Endothelial cell (in vitro differentiated cells): Measurements from ENCODE around the gene DHX35. TPM values are rescaled to one million over a fixed set of nuclear protein-coding genes. Genes with fewer than 3 reads are reported as not detected.

Experiments
- DNase-seq: peaks from one replicate; pipeline ENCODE4 v3.0.0; 2021; ENCODE audit warnings: low spot score
- H3K27ac Mint-ChIP-seq: one replicate; pipeline ENCODE4 v1.8.0; 2021; ENCODE audit warnings: mixed read lengths, inconsistent platforms; ENCODE audit not compliant: unreplicated experiment
- H3K27me3 Mint-ChIP-seq: one replicate; pipeline ENCODE4 v1.8.0; 2021; ENCODE audit warnings: mild to moderate bottlenecking, moderate library complexity, mixed read lengths, inconsistent platforms; ENCODE audit not compliant: unreplicated experiment
- H3K36me3 Mint-ChIP-seq: one replicate; pipeline ENCODE4 v1.8.0; 2021; ENCODE audit warnings: mild to moderate bottlenecking, low read depth, mixed read lengths, inconsistent platforms; ENCODE audit not compliant: unreplicated experiment
- H3K4me1 Mint-ChIP-seq: one replicate; pipeline ENCODE4 v1.8.0; 2021; ENCODE audit warnings: mild to moderate bottlenecking, mixed read lengths, inconsistent platforms; ENCODE audit not compliant: unreplicated experiment
- H3K4me3 Mint-ChIP-seq: one replicate; pipeline ENCODE4 v1.8.0; 2021; ENCODE audit warnings: mild to moderate bottlenecking, mixed read lengths, inconsistent platforms; ENCODE audit not compliant: unreplicated experiment
- H3K9me3 Mint-ChIP-seq: one replicate; pipeline ENCODE4 v1.8.0; 2021; ENCODE audit warnings: mixed read lengths, inconsistent platforms; ENCODE audit not compliant: unreplicated experiment
- total RNA-seq: library from RNA; stranded (reverse); fragmentation: NEBNext Ultra II Directional; extraction: Animal tissue kit (Norgen Biotek cat#: 25700); gene quantifications from one replicate; pipeline ENCODE4 v1.2.1, GENCODE V29; 2021; ENCODE audit not compliant: unreplicated experiment
- TF ChIP-seq, protein P1 (sequence below): fragments of 200-600 bp; sonication (generic); IDR thresholded peaks from one replicate; pipeline ENCODE4 v1.5.0; 2021; ENCODE audit warnings: antibody characterized with exemption; ENCODE audit not compliant: unreplicated experiment

The DHX35 gene
- total RNA-seq, 1 donor from 2014 or later = 10.5 TPM

DNA sequence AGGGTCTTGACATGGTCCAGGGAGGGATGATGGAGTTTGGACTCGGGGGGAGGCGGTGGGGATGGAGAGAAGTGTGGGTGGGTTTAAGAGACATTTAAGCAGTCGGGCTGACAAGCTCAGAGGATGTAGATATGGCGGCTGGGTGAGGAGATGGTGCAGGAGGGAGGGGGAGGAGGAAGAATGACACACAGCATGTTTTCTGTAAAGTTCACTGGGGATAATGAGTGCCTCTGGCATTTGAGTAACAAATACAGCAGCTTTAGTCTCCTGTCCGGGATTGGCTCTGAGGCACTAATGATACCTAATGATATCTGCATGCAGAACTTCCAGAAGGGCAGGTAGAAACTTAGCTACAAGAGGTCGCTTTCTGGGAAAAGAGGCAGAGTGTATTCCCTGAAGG is 107.8 kb downstream of the DHX35 start:
- no peak overlapping the region for H3K27ac Mint-ChIP-seq
- H3K9me3 Mint-ChIP-seq = no peaks in the 10 kb centered on the region
- no peak overlapping the region for H3K4me3 Mint-ChIP-seq
- H3K4me1 Mint-ChIP-seq = no peaks in the 10 kb centered on the region
- H3K27me3 Mint-ChIP-seq = peaks cover 4% of the 10 kb centered on the region
- TF ChIP-seq, protein P1, sequence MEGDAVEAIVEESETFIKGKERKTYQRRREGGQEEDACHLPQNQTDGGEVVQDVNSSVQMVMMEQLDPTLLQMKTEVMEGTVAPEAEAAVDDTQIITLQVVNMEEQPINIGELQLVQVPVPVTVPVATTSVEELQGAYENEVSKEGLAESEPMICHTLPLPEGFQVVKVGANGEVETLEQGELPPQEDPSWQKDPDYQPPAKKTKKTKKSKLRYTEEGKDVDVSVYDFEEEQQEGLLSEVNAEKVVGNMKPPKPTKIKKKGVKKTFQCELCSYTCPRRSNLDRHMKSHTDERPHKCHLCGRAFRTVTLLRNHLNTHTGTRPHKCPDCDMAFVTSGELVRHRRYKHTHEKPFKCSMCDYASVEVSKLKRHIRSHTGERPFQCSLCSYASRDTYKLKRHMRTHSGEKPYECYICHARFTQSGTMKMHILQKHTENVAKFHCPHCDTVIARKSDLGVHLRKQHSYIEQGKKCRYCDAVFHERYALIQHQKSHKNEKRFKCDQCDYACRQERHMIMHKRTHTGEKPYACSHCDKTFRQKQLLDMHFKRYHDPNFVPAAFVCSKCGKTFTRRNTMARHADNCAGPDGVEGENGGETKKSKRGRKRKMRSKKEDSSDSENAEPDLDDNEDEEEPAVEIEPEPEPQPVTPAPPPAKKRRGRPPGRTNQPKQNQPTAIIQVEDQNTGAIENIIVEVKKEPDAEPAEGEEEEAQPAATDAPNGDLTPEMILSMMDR = no peak
- H3K36me3 Mint-ChIP-seq = no peaks in the 10 kb centered on the region
- no peak for DNase-seq

DNA sequence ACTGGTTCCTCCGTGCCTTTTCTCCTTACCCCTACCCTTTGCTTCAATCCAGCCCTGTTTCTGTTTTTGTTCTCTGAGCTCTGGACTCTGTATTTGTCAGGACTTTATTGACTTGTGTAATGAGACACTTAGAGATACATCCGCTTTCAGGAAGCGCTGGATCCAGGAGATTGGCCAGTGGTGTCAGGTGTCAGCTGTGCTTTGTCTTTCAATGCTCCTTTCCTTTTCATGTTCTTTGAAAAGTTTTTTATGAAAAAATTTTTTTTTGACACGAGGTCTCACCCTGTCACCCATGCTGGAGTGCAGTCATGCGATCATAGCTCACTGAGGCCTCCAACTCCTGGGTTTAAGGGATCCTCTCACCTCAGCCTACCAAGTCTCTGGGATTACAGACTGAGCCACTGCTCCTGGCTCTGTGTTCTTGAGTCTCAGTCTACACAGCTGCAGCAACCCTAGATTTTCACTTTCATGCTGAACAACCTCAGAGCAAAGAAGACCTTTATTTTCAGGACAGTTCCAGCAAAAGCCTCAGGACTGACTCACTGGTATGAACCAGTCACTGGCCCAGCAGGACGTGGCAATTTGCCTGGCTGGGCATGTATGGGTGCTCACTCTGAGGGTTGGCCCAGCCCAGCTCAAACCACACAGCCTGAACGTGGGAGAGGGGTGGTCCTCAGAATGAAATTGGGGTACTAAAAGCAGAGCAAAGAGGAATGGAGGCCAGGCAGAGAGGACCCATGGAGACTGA is 108.5 kb downstream of the DHX35 start:
- H3K4me1 Mint-ChIP-seq = no peaks in the 10 kb centered on the region
- no peak for DNase-seq
- no peak overlapping the region for H3K4me3 Mint-ChIP-seq
- no peaks in the 10 kb centered on the region for H3K36me3 Mint-ChIP-seq
- no peaks in the 10 kb centered on the region for H3K9me3 Mint-ChIP-seq
- TF ChIP-seq, protein P1 = no peak
- no peak overlapping the region for H3K27ac Mint-ChIP-seq
- peaks cover 4% of the 10 kb centered on the region for H3K27me3 Mint-ChIP-seq

DNA sequence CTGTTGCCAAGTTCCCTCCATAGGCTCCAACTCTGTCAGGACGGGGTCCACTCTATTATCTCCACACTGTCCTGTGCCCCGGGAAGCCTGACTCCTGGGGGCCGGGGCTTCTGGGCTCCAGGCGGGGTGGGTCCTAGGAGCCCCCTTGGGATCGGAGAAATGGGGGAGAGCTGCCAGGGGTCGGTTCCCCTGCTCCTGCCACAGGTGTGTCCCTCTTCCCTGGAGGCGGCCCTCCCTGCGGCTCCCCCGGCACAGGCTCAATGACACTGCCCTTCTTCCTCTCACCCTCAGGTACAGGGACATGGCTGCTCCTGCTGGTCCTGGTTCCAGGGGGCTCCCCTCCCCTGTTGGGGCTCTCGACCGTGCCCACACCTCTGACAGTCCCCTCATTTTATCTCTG is 110.0 kb downstream of the DHX35 start:
- H3K9me3 Mint-ChIP-seq = no peaks in the 10 kb centered on the region
- H3K4me1 Mint-ChIP-seq = no peaks in the 10 kb centered on the region
- DNase-seq = no peak
- no peaks in the 10 kb centered on the region for H3K36me3 Mint-ChIP-seq
- H3K27ac Mint-ChIP-seq = no peak overlapping the region
- no peak overlapping the region for H3K4me3 Mint-ChIP-seq
- peaks cover 4% of the 10 kb centered on the region for H3K27me3 Mint-ChIP-seq
- TF ChIP-seq, protein P1 = no peak

DNA sequence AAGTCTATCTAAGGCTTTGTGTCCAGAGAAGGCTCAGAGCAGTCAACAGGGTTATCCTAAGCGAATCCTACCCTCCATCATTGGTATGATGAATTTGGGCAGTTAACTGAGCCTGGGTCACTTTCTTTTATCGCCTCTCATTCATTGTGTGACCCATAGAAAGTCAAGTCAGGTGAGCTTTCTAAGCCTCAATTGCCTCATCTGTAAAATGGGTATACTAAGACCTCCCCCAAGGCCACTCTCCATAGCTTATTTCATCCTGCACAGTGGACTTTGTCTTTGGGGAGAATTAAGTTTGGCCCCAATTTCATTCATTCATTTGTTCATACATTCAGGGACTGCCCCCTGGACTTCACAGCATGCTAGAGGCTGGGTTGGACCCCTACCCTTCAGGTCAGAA is 110.5 kb downstream of the DHX35 start:
- H3K4me3 Mint-ChIP-seq = no peak overlapping the region
- H3K36me3 Mint-ChIP-seq = no peaks in the 10 kb centered on the region
- no peaks in the 10 kb centered on the region for H3K9me3 Mint-ChIP-seq
- H3K27me3 Mint-ChIP-seq = peaks cover 4% of the 10 kb centered on the region
- no peaks in the 10 kb centered on the region for H3K4me1 Mint-ChIP-seq
- no peak overlapping the region for H3K27ac Mint-ChIP-seq
- TF ChIP-seq, protein P1 = no peak
- DNase-seq = no peak

DNA sequence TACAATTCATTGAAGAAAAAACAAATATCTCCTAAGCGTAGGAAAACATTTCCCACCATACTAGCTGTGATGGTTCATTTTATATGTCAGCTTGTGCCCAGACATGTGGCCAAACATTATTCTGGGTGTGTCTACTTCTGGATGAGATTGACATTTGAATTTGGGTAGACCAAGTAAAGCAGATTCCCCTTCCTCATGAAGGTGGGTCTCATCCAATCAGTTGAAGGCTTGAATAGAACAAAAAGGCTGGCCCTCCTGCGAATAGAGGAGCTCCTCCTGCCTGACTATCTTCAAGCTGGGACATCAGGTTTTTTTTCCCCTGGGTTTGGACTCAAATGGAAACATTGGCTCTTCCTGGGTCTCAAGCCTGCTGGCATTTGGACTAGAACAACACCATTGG is 113.6 kb downstream of the DHX35 start:
- Mint-ChIP-seq H3K36me3 (no peaks in the 10 kb centered on the region), H3K4me3 (no peak overlapping the region), H3K9me3 (no peaks in the 10 kb centered on the region), H3K27ac (no peak overlapping the region), H3K27me3 (no peaks in the 10 kb centered on the region), H3K4me1 (peaks cover 6% of the 10 kb centered on the region)
- no peak for DNase-seq
- TF ChIP-seq, protein P1 = no peak
